Testis (tissue), 2 donors: Measurements from ENCODE around the gene CHST8.

ENCODE experiments used
- POLR2A ChIP-seq: fragments of 450-650 bp; IDR thresholded peaks from one replicate; pipeline ENCODE4 v1.6.1; 2017; ENCODE audit warnings: antibody characterized with exemption, mild to moderate bottlenecking, moderate library complexity
- TF ChIP-seq, protein P1 (sequence below), 3 experiments: fragments of 450-650 bp in 2 of 3; fragments of 200-600 bp in 1 of 3; sonication (generic) in 1 of 3; IDR thresholded peaks; one replicate each; pipeline ENCODE4 v1.5.1; 2016 to 2019; ENCODE audit warnings: antibody characterized with exemption in 3 of 3, mild to moderate bottlenecking in 2 of 3, moderate library complexity in 1 of 3

DNA sequence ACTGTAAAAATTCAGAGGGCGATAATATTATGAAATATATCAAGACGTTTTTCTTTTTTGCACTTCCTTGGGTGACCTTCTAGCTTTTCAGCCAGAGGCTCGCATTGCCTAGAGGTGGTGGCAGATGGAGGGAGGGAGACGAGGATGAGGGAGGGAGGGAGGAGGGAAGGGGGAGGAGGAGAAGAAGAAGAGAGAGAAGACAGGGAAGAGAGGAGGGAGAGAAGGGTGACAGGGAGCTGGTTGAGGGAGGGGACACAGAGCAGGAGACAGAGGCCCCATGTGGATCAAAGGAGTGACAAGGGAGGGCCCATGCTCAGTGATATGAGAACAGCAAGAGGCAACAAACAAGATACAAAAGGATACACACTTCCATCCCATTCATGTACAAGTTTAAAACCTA is 166.9 kb downstream of the CHST8 start:
- TF ChIP-seq POLR2A: no peak
- TF ChIP-seq, protein P1, sequence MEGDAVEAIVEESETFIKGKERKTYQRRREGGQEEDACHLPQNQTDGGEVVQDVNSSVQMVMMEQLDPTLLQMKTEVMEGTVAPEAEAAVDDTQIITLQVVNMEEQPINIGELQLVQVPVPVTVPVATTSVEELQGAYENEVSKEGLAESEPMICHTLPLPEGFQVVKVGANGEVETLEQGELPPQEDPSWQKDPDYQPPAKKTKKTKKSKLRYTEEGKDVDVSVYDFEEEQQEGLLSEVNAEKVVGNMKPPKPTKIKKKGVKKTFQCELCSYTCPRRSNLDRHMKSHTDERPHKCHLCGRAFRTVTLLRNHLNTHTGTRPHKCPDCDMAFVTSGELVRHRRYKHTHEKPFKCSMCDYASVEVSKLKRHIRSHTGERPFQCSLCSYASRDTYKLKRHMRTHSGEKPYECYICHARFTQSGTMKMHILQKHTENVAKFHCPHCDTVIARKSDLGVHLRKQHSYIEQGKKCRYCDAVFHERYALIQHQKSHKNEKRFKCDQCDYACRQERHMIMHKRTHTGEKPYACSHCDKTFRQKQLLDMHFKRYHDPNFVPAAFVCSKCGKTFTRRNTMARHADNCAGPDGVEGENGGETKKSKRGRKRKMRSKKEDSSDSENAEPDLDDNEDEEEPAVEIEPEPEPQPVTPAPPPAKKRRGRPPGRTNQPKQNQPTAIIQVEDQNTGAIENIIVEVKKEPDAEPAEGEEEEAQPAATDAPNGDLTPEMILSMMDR (IDR thresholded peaks at IDR 0.05): no peak
